Neural cell (in vitro differentiated cells): ENCODE results near the gene AKIRIN1. TPM values are rescaled to one million over a fixed set of nuclear protein-coding genes. Genes with fewer than 3 reads are reported as not detected.

Experiments used
- H2AFZ ChIP-seq: fragments of 200-600, 300-800 bp; sonication (generic), shearing (Covaris generic); 2 replicates; pipeline ENCODE4 v1.6.0; 2014; ENCODE audit warnings: low read depth, mild to moderate bottlenecking, antibody characterized with exemption, low read length, moderate library complexity
- H3F3A ChIP-seq: fragments of 200-600 bp; shearing (Covaris generic); 2 replicates; pipeline ENCODE4 v1.6.1; 2016; ENCODE audit warnings: mild to moderate bottlenecking, moderate library complexity, mixed read lengths, antibody characterized with exemption, low read length; ENCODE audit not compliant: insufficient read depth, poor library complexity, severe bottlenecking
- H3K27ac ChIP-seq: fragments of 200-600, 300-800 bp; sonication (generic), shearing (Covaris generic); 2 replicates; pipeline ENCODE4 v1.5.1; 2014; ENCODE audit warnings: mild to moderate bottlenecking, low read length, moderate library complexity
- H3K27me3 ChIP-seq: fragments of 300-800, 200-600 bp; sonication (generic), shearing (Covaris generic); 2 replicates; pipeline ENCODE4 v1.6.0; 2014; ENCODE audit warnings: mild to moderate bottlenecking, low read depth, low read length, moderate library complexity; ENCODE audit not compliant: insufficient read depth
- H3K36me3 ChIP-seq: fragments of 300-800, 200-600 bp; sonication (generic), shearing (Covaris generic); 2 replicates; pipeline ENCODE4 v1.5.1; 2014; ENCODE audit warnings: mild to moderate bottlenecking, antibody characterized with exemption, low read length, moderate library complexity; ENCODE audit not compliant: insufficient read depth
- H3K4me2 ChIP-seq: fragments of 300-800, 200-600 bp; sonication (generic), shearing (Covaris generic); 2 replicates; pipeline ENCODE4 v1.6.0; 2014; ENCODE audit warnings: mild to moderate bottlenecking, low read length
- H3K4me3 ChIP-seq: fragments of 300-800, 200-600 bp; sonication (generic), shearing (Covaris generic); 2 replicates; pipeline ENCODE4 v1.5.1; 2014; ENCODE audit warnings: mild to moderate bottlenecking, low read length, moderate library complexity
- H3K79me2 ChIP-seq: fragments of 200-600 bp; shearing (Covaris generic); replicated peaks from 2 replicates; pipeline ENCODE4 v1.6.0; 2014; ENCODE audit warnings: mild to moderate bottlenecking, low read length, moderate library complexity; ENCODE audit not compliant: insufficient read depth
- H3K9ac ChIP-seq: fragments of 300-800, 200-600 bp; sonication (generic), shearing (Covaris generic); 2 replicates; pipeline ENCODE4 v1.6.1; 2016; ENCODE audit warnings: mild to moderate bottlenecking, low read length, mixed read lengths
- H3K9me2 ChIP-seq: fragments of 200-600 bp; shearing (Covaris generic); 2 replicates; pipeline ENCODE4 v1.6.1; 2016; ENCODE audit warnings: mild to moderate bottlenecking, low read length, mixed read lengths; ENCODE audit not compliant: insufficient read depth
- H3K9me3 ChIP-seq: fragments of 200-600, 300-800 bp; sonication (generic), shearing (Covaris generic); 2 replicates; pipeline ENCODE4 v1.6.1; 2016; ENCODE audit warnings: mild to moderate bottlenecking, mixed run types, low read length, moderate library complexity, mixed read lengths
- H4K20me1 ChIP-seq: fragments of 200-600 bp; shearing (Covaris generic); 2 replicates; pipeline ENCODE4 v1.6.1; 2016; ENCODE audit warnings: mild to moderate bottlenecking, mixed run types; ENCODE audit not compliant: insufficient read depth
- EP300 ChIP-seq: fragments of 450-650 bp; conservative IDR thresholded peaks from 2 replicates; pipeline ENCODE4 v1.6.1; 2014; ENCODE audit warnings: antibody characterized with exemption, mild to moderate bottlenecking, moderate library complexity; ENCODE audit not compliant: poor library complexity, severe bottlenecking
- EZH2 ChIP-seq: fragments of 200-600, 300-800 bp; shearing (Covaris generic), sonication (generic); IDR thresholded peaks from 2 replicates; pipeline ENCODE4 v1.6.1; 2014; ENCODE audit warnings: antibody characterized with exemption, low read length, borderline replicate concordance, mild to moderate bottlenecking; ENCODE audit not compliant: insufficient read depth, poor library complexity, severe bottlenecking
- MXI1 ChIP-seq: fragments of 450-650 bp; conservative IDR thresholded peaks from 2 replicates; pipeline ENCODE4 v1.6.1; 2014; ENCODE audit warnings: antibody characterized with exemption, mild to moderate bottlenecking; ENCODE audit not compliant: poor library complexity, severe bottlenecking
- POLR2AphosphoS5 ChIP-seq: IDR thresholded peaks from 2 replicates; pipeline ENCODE4 v1.6.1; 2012
- RAD21 ChIP-seq: fragments of 450-650 bp; conservative IDR thresholded peaks from 2 replicates; pipeline ENCODE4 v1.6.1; 2014; ENCODE audit warnings: antibody characterized with exemption, mild to moderate bottlenecking, moderate library complexity
- SMC3 ChIP-seq: fragments of 450-650 bp; conservative IDR thresholded peaks from 2 replicates; pipeline ENCODE4 v1.6.1; 2014; ENCODE audit warnings: antibody characterized with exemption, mild to moderate bottlenecking, moderate library complexity; ENCODE audit not compliant: poor library complexity
- TAF1 ChIP-seq: IDR thresholded peaks from 2 replicates; pipeline ENCODE4 v1.6.1; 2012; ENCODE audit warnings: low read depth
- polyA plus RNA-seq: library from polyadenylated mRNA; depleted of rRNA; stranded (reverse); fragments of >200 nt; gene quantifications from 2 replicates; pipeline ENCODE4 v1.2.3, GENCODE V29; 2014
- TF ChIP-seq, protein P1 (sequence below): IDR thresholded peaks from 2 replicates; pipeline ENCODE4 v1.6.1; 2012; ENCODE audit warnings: borderline replicate concordance
- TF ChIP-seq, protein P2 (sequence below): fragments of 450-650 bp; IDR thresholded peaks from 2 replicates; pipeline ENCODE4 v1.5.1; 2014; ENCODE audit warnings: antibody characterized with exemption, mild to moderate bottlenecking, moderate library complexity; ENCODE audit not compliant: poor library complexity, severe bottlenecking

The AKIRIN1 gene
- polyA plus RNA-seq, 1 donor from 2014 or later: 181 TPM

DNA sequence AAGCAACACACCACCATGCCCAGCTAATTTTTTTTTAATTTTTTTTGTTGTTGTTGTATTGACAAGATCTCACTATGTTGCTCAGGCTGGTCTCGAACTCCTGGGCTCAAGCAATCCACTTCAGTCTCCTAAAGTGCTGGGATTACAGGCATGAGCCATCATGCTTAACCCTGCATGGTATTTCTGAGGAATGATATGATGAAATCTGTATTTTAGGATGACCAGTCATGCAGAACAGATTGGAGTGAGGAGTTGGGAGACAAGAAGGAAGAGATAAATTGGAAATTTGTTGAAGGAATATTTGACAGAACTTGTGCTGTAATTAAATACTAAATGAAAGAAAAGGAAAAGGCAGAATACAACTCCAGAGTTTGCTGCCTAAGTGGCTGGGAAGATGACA, 30.4 kb downstream of the AKIRIN1 start:
- TF ChIP-seq MXI1 (no peak), TAF1 (no peak), SMC3 (no peak), RAD21 (no peak), EP300 (no peak), POLR2AphosphoS5 (no peak), EZH2 (no peak)
- TF ChIP-seq, protein P1, sequence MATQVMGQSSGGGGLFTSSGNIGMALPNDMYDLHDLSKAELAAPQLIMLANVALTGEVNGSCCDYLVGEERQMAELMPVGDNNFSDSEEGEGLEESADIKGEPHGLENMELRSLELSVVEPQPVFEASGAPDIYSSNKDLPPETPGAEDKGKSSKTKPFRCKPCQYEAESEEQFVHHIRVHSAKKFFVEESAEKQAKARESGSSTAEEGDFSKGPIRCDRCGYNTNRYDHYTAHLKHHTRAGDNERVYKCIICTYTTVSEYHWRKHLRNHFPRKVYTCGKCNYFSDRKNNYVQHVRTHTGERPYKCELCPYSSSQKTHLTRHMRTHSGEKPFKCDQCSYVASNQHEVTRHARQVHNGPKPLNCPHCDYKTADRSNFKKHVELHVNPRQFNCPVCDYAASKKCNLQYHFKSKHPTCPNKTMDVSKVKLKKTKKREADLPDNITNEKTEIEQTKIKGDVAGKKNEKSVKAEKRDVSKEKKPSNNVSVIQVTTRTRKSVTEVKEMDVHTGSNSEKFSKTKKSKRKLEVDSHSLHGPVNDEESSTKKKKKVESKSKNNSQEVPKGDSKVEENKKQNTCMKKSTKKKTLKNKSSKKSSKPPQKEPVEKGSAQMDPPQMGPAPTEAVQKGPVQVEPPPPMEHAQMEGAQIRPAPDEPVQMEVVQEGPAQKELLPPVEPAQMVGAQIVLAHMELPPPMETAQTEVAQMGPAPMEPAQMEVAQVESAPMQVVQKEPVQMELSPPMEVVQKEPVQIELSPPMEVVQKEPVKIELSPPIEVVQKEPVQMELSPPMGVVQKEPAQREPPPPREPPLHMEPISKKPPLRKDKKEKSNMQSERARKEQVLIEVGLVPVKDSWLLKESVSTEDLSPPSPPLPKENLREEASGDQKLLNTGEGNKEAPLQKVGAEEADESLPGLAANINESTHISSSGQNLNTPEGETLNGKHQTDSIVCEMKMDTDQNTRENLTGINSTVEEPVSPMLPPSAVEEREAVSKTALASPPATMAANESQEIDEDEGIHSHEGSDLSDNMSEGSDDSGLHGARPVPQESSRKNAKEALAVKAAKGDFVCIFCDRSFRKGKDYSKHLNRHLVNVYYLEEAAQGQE: no peak
- TF ChIP-seq, protein P2, sequence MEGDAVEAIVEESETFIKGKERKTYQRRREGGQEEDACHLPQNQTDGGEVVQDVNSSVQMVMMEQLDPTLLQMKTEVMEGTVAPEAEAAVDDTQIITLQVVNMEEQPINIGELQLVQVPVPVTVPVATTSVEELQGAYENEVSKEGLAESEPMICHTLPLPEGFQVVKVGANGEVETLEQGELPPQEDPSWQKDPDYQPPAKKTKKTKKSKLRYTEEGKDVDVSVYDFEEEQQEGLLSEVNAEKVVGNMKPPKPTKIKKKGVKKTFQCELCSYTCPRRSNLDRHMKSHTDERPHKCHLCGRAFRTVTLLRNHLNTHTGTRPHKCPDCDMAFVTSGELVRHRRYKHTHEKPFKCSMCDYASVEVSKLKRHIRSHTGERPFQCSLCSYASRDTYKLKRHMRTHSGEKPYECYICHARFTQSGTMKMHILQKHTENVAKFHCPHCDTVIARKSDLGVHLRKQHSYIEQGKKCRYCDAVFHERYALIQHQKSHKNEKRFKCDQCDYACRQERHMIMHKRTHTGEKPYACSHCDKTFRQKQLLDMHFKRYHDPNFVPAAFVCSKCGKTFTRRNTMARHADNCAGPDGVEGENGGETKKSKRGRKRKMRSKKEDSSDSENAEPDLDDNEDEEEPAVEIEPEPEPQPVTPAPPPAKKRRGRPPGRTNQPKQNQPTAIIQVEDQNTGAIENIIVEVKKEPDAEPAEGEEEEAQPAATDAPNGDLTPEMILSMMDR: no peak
- Histone ChIP-seq H4K20me1 (no peaks in the 10 kb centered on the region), H3K4me3 (no peak overlapping the region), H3K9me2 (no peaks in the 10 kb centered on the region), H3K27me3 (no peaks in the 10 kb centered on the region), H3K9me3 (no peaks in the 10 kb centered on the region), H3K27ac (no peak overlapping the region), H3K36me3 (no peaks in the 10 kb centered on the region), H3F3A (no peaks in the 10 kb centered on the region), H3K79me2 (peaks cover 7% of the 10 kb centered on the region), H3K9ac (no peak overlapping the region), H3K4me2 (no peak overlapping the region), H2AFZ (no peak overlapping the region)

DNA sequence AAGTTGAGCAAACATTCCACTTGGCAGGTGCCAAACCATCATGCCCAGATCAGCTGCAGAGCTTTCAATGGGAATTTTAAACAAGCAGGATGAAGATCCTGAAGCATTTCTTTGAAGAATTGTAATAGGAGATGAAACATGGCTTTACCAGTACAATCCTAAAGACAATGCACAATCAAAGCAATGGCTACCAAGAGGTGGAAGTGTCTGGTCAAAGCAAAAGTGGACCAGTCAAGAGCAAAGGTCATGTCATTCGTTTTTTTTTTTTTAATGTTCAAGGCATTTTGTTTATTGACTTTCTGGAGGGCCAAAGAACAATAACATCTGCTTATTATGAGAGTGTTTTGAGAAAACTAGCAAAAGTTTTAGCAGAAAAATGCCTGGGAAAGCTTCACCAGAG, 32.1 kb downstream of the AKIRIN1 start:
- H3K79me2 ChIP-seq: peaks cover 19% of the 10 kb centered on the region
- H3K4me3 ChIP-seq: no peak overlapping the region

More for the DNA sequence above, 32.1 kb downstream of the AKIRIN1 start:
- H2AFZ ChIP-seq: no peak overlapping the region
- no peak overlapping the region for H3K4me2 ChIP-seq
- H3K36me3 ChIP-seq: no peaks in the 10 kb centered on the region
- no peaks in the 10 kb centered on the region for H3K9me3 ChIP-seq
- no peaks in the 10 kb centered on the region for H3K9me2 ChIP-seq
- H3K27me3 ChIP-seq: no peaks in the 10 kb centered on the region
- no peaks in the 10 kb centered on the region for H4K20me1 ChIP-seq
- no peaks in the 10 kb centered on the region for H3F3A ChIP-seq
- TF ChIP-seq SMC3: no peak
- TF ChIP-seq, protein P1: no peak
- TF ChIP-seq, protein P2: no peak
- no peak for TF ChIP-seq EZH2
- TF ChIP-seq TAF1: no peak
- TF ChIP-seq MXI1: no peak
- no peak for TF ChIP-seq POLR2AphosphoS5
- no peak for TF ChIP-seq EP300
- TF ChIP-seq RAD21: no peak
- no peak overlapping the region for H3K9ac ChIP-seq
- no peak overlapping the region for H3K27ac ChIP-seq
